Endothelial cell of umbilical vein (primary cell): ENCODE data around the gene DDA1. TPM values are rescaled to one million over a fixed set of nuclear protein-coding genes. Genes with fewer than 3 reads are reported as not detected.

Experiments used
- BruUV-seq: library from RNA; stranded (reverse); fragments of 400-500 nt; replicated peaks from 2 replicates; lab custom pipeline; 2021; lab: Mats Ljungman, UMichigan
- CTCF ChIA-PET: fragments of 300-600, 350-600 bp; sonication (Branson Sonifier 250); formaldehyde crosslinking; loops from one replicate; lab custom pipeline; 2021; ENCODE audit warnings: antibody characterized with exemption, inconsistent platforms; lab: Charles Lee
- POLR2A ChIA-PET: fragments of 300-600, 350-600 bp; sonication (Branson Sonifier 250); formaldehyde crosslinking; loops from one replicate; lab custom pipeline; 2021; ENCODE audit warnings: antibody characterized with exemption, inconsistent platforms; lab: Charles Lee
- DNase-seq: peaks from one replicate; pipeline ENCODE4 v3.0.0-alpha.2; 2011; ENCODE audit warnings: low read depth, low spot score
- FAIRE-seq: peaks from 2 replicates; lab custom pipeline; 2011; peaks lifted over from hg19 to GRCh38; lab: Jason Lieb, UNC
- H2AFZ ChIP-seq: 2 replicates; pipeline ENCODE4 v1.6.0; 2012; ENCODE audit warnings: low read depth, low read length, control low read depth, inconsistent platforms
- H3K27ac ChIP-seq: 2 replicates; pipeline ENCODE4 v1.5.1; 2011; ENCODE audit warnings: low read depth, mild to moderate bottlenecking, control low read depth, low read length, moderate library complexity; ENCODE audit not compliant: insufficient read depth
- H3K27me3 ChIP-seq, 2 experiments: 2 replicates each; pipeline versions ENCODE4 v1.6.0 to v1.6.1; 2011; ENCODE audit warnings: low read length in 2 of 2, mixed read lengths in 1 of 2; ENCODE audit not compliant: control insufficient read depth in 2 of 2, insufficient read depth in 2 of 2
- H3K36me3 ChIP-seq, 2 experiments: 2 replicates in 1 of 2; 3 replicates in 1 of 2; pipeline ENCODE4 v1.5.1; 2011; ENCODE audit warnings: low read length in 2 of 2, mild to moderate bottlenecking in 1 of 2, moderate library complexity in 1 of 2; ENCODE audit not compliant: control insufficient read depth in 2 of 2, insufficient read depth in 2 of 2; ENCODE audit errors: extremely low read depth in 1 of 2
- H3K4me1 ChIP-seq: 3 replicates; pipeline ENCODE4 v1.5.1; 2011; ENCODE audit warnings: mild to moderate bottlenecking, low read length; ENCODE audit not compliant: control insufficient read depth, insufficient read depth; ENCODE audit errors: extremely low read depth
- H3K4me2 ChIP-seq: 2 replicates; pipeline ENCODE4 v1.6.1; 2011; ENCODE audit warnings: low read length, control low read depth, mixed read lengths; ENCODE audit not compliant: insufficient read depth
- H3K4me3 ChIP-seq, 3 experiments: fragments of 200-600 bp in 1 of 3; sonication (generic), shearing (Covaris generic) in 1 of 3; replicated peaks in 1 of 3; 2 replicates each; pipeline ENCODE4 v1.5.1; 2011 to 2016; ENCODE audit warnings: control low read depth in 3 of 3, low read length in 3 of 3, mild to moderate bottlenecking in 2 of 3, inconsistent platforms in 1 of 3, low read depth in 1 of 3, moderate library complexity in 1 of 3; ENCODE audit not compliant: insufficient read depth in 1 of 3
- H3K79me2 ChIP-seq: 2 replicates; pipeline ENCODE4 v1.6.0; 2012; ENCODE audit warnings: low read length, inconsistent platforms; ENCODE audit not compliant: control insufficient read depth, insufficient read depth
- H3K9ac ChIP-seq: replicated peaks from 2 replicates; pipeline ENCODE3; 2011; ENCODE audit warnings: low read length, control low read depth; ENCODE audit not compliant: insufficient read depth; ENCODE audit errors: extremely low read depth
- H3K9me1 ChIP-seq: replicated peaks from 3 replicates; pipeline ENCODE4 v1.6.0; 2011; ENCODE audit warnings: mild to moderate bottlenecking, low read length; ENCODE audit not compliant: control insufficient read depth, insufficient read depth; ENCODE audit errors: extremely low read depth
- H3K9me3 ChIP-seq: replicated peaks from 2 replicates; pipeline ENCODE4 v1.5.1; 2012; ENCODE audit warnings: low read length, inconsistent platforms; ENCODE audit not compliant: control insufficient read depth, insufficient read depth
- H4K20me1 ChIP-seq: replicated peaks from 2 replicates; pipeline ENCODE3; 2011; ENCODE audit warnings: mild to moderate bottlenecking, low read length; ENCODE audit not compliant: control insufficient read depth, insufficient read depth; ENCODE audit errors: extremely low read depth
- EZH2 ChIP-seq: IDR thresholded peaks from 2 replicates; pipeline ENCODE4 v1.6.1; 2012; ENCODE audit warnings: borderline replicate concordance, low read depth, mild to moderate bottlenecking, moderate library complexity, low read length, inconsistent platforms; ENCODE audit not compliant: severe bottlenecking
- GATA2 ChIP-seq: IDR thresholded peaks from 2 replicates; pipeline ENCODE4 v1.7.0; 2011; ENCODE audit warnings: low read depth, mild to moderate bottlenecking, moderate library complexity, mixed read lengths, low read length; ENCODE audit not compliant: insufficient read length, insufficient read depth
- JUN ChIP-seq: IDR thresholded peaks from 2 replicates; pipeline ENCODE4 v1.6.1; 2011; ENCODE audit warnings: borderline replicate concordance, low read depth; ENCODE audit not compliant: insufficient read length, insufficient read depth
- MYC ChIP-seq: IDR thresholded peaks from one replicate; pipeline ENCODE4 v1.6.1; 2011; ENCODE audit warnings: mild to moderate bottlenecking, low read depth, low read length
- POLR2A ChIP-seq: IDR thresholded peaks from 2 replicates; pipeline ENCODE4 v1.6.1; 2012; ENCODE audit warnings: low read depth, mild to moderate bottlenecking, control low read depth, low read length
- POLR2AphosphoS5 ChIP-seq: IDR thresholded peaks from 2 replicates; pipeline ENCODE4 v1.6.1; 2012; ENCODE audit warnings: low read depth, mild to moderate bottlenecking, control low read depth, low read length, moderate library complexity; ENCODE audit not compliant: insufficient read depth
- dilution Hi-C: fragments of 300-500 bp; cut with MboI; formaldehyde crosslinking; loops from one replicate; pipeline ENCODE4 v1.15.0; 2019; ENCODE audit warnings: low sequenced_read_pairs; ENCODE audit not compliant: extremely low pct_ligation_motif_present
- intact Hi-C: fragments of 100-400 bp; cut with micrococcal nuclease; formaldehyde crosslinking; loops from one replicate; pipeline ENCODE4 v1.10.0; 2022
- polyA plus RNA-seq, 4 experiments: library from polyadenylated mRNA; depleted of rRNA in 3 of 4; stranded (reverse) in 3 of 4; unstranded in 1 of 4; fragments of >200 nt; gene quantifications; 2 replicates each; pipeline versions ENCODE4 v1.2.1 to v1.2.3, GENCODE V29; 2011 to 2012; ENCODE audit warnings: missing spikeins in 1 of 4
- total RNA-seq: library from RNA; stranded (reverse); gene quantifications from 2 replicates; pipeline ENCODE4 v1.2.3, GENCODE V29; 2021
- TF ChIP-seq, protein P1 (sequence below), 2 donors: IDR thresholded peaks; 1 replicate in 1 of 2; 2 replicates in 1 of 2; pipeline ENCODE4 v1.5.1; 2011; ENCODE audit warnings: low read length in 2 of 2, mild to moderate bottlenecking in 2 of 2, moderate library complexity in 2 of 2, control low read depth in 1 of 2, inconsistent platforms in 1 of 2, low read depth in 1 of 2; ENCODE audit not compliant: insufficient read depth in 1 of 2; ENCODE audit errors: extremely low read depth in 1 of 2

The DDA1 gene
- total and polyA plus RNA-seq, 2 donors (not counting 3 experiments of a cell fraction or from before 2014, with no cell fraction given): 52.9 to 64.7 TPM

DNA sequence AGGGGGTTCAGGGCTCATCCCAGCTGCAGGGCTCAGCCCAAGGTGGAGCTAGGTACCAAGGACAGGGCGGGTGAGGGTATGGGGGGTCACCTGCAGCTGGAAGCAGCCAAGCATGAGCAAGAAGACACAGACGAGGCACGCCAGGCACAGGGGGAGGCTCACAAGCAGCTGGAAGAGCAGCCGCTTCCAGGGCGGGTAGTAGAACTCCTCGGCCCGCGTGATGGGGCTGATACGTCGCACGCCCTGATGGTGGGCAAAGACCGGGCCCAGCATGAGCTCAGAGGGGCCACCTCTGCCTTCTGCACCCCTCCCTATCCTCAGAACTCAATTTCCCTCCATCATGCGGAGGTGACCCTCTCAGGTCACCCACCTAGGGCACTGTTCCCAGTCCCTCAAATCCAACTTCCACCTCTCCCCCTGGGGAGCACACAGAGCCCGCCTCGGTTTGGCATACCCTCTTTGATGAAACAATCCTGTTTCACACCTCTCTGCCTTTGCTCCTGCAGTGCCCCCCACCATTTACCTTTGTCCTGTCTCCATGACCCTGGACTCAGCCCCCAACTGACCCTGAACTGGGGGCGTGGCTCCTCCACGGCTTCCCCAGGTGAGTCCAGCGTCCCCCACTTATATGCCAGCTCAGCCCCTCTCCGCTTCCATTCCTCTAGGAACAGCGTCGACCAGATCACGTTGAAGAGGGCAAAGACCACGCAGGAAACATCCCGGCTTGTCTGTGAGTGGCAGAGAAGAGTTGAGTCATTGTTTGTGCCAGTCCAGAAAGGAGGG is 21.1 kb downstream of the DDA1 start:
- Histone ChIP-seq H3K4me1 (peaks cover 15% of the 10 kb centered on the region), H3K9me3 (no peaks in the 10 kb centered on the region), H3K79me2 (no peaks in the 10 kb centered on the region), H2AFZ (no peak overlapping the region), H3K27ac (no peak overlapping the region), H3K9me1 (no peaks in the 10 kb centered on the region), H3K4me3 (no peak overlapping the region), H3K4me2 (no peak overlapping the region), H3K27me3 (peaks cover 4 to 19% of the 10 kb centered on the region in 2 experiments), H4K20me1 (no peaks in the 10 kb centered on the region), H3K9ac (no peak overlapping the region), H3K36me3 (no peaks in the 10 kb centered on the region)
- intact Hi-C loops: no loop called here
- TF ChIP-seq, protein P1, sequence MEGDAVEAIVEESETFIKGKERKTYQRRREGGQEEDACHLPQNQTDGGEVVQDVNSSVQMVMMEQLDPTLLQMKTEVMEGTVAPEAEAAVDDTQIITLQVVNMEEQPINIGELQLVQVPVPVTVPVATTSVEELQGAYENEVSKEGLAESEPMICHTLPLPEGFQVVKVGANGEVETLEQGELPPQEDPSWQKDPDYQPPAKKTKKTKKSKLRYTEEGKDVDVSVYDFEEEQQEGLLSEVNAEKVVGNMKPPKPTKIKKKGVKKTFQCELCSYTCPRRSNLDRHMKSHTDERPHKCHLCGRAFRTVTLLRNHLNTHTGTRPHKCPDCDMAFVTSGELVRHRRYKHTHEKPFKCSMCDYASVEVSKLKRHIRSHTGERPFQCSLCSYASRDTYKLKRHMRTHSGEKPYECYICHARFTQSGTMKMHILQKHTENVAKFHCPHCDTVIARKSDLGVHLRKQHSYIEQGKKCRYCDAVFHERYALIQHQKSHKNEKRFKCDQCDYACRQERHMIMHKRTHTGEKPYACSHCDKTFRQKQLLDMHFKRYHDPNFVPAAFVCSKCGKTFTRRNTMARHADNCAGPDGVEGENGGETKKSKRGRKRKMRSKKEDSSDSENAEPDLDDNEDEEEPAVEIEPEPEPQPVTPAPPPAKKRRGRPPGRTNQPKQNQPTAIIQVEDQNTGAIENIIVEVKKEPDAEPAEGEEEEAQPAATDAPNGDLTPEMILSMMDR (IDR thresholded peaks at IDR 0.05; ENCODE audit: extremely low read depth in 1 of 2, insufficient read depth in 1 of 2, low read depth in 1 of 2, low read length in 2 of 2): no peak
- no peak for TF ChIP-seq EZH2
- TF ChIP-seq POLR2AphosphoS5: no peak
- TF ChIP-seq POLR2A: no peak
- no peak for TF ChIP-seq JUN
- no peak for TF ChIP-seq MYC
- TF ChIP-seq GATA2: no peak
- dilution Hi-C loops: no loop called here
- ChIA-PET CTCF (no interaction called here), POLR2A (no interaction called here)
- DNase-seq (no peak), FAIRE-seq (no peak)
- no TSS peak for BruUV-seq
